ENCODE data around the gene GRK5. TPM values are rescaled to one million over a fixed set of nuclear protein-coding genes. Genes with fewer than 3 reads are reported as not detected.
A peak's percentile ranks its signal among the peaks of the same experiment; 100 is the strongest.

Gene GRK5
- total and polyA plus RNA-seq, 3 experiments from 2014 or later, result 7.7 to 13.8 (median 13.6) TPM

GRCh38 chr10:119316002-119316358 is 108.6 kb downstream of the GRK5 start:
- POLR2A ChIA-PET, result interaction anchor here (1.2 kb wide), 1 partner anchor 10 kb away, joined by 4 read pairs; no protein-coding TSS in a partner anchor
- Histone ChIP-seq H3K27me3 (ENCODE audit: insufficient read depth, low read length, poor library complexity, severe bottlenecking) (no peaks in the 10 kb centered on the region), H3K4me1 (ENCODE audit: insufficient read depth, low read length) (peaks cover 37% of the 10 kb centered on the region), H3K36me3 (ENCODE audit: insufficient read depth, low read length) (no peaks in the 10 kb centered on the region), H3K9me3 (ENCODE audit: low read length) (no peaks in the 10 kb centered on the region), H3K4me3 (ENCODE audit: low read length) (no peak overlapping the region), H3K27ac (ENCODE audit: low read depth, low read length) (no peak overlapping the region)
- Mint-ChIP-seq H3K27me3 (peaks cover 0 to 2% of the 10 kb centered on the region in 2 donors), H3K27ac (peak overlapping the region in 5 of 8 donors; percentile 19 to 84 (median 52)), H3K36me3 (peaks cover 0 to 3% (median 2%) of the 10 kb centered on the region in 3 donors), H3K4me3 (peak overlapping the region in 2 of 7 donors; percentile 12 to 49), H3K4me1 (peaks cover 36 to 67% (median 41%) of the 10 kb centered on the region in 3 donors), H3K9me3 (peaks cover 0 to 2% (median 0%) of the 10 kb centered on the region in 5 donors)
- CTCF ChIA-PET, result interaction anchor here (1.5 to 2.2 kb wide), 2 partner anchors 10 to 48 kb away, joined by 4 to 7 read pairs; no protein-coding TSS in a partner anchor
- no peak for DNase-seq

- H3K4me3 ChIP-seq (ENCODE audit: low read length), result no peak overlapping the region
- ChIA-PET POLR2A (no interaction called here), CTCF (interaction anchor here (2.2 kb wide), 1 partner anchor 11 kb away, joined by 7 read pairs; no protein-coding TSS in a partner anchor)
Observed at GRCh38 chr10:119316729-119317097, 109.3 kb downstream of the GRK5 start.

GRCh38 chr10:119318411-119319160 is 111.2 kb downstream of the GRK5 start:
- H3K4me1 ChIP-seq (ENCODE audit: insufficient read depth, low read length), result peaks cover 26% of the 10 kb centered on the region
- H3K4me3 ChIP-seq (ENCODE audit: low read length), result no peak overlapping the region
- no peaks in the 10 kb centered on the region for H3K27me3 Mint-ChIP-seq
- ChIA-PET CTCF (no interaction called here), POLR2A (no interaction called here)
- H3K9me3 ChIP-seq (ENCODE audit: low read length), result no peaks in the 10 kb centered on the region
- no peaks in the 10 kb centered on the region for H3K27me3 ChIP-seq (ENCODE audit: insufficient read depth, low read length, poor library complexity, severe bottlenecking)
- H3K36me3 Mint-ChIP-seq, result peaks cover 0 to 5% (median 2%) of the 10 kb centered on the region in 3 donors
- H3K4me3 Mint-ChIP-seq, result no peak overlapping the region
- no peak overlapping the region for H3K27ac ChIP-seq (ENCODE audit: low read depth, low read length)
- H3K9me3 Mint-ChIP-seq, result no peaks in the 10 kb centered on the region
- H3K4me1 Mint-ChIP-seq, result peaks cover 24 to 66% (median 38%) of the 10 kb centered on the region in 3 donors
- no peaks in the 10 kb centered on the region for H3K36me3 ChIP-seq (ENCODE audit: insufficient read depth, low read length)
- no peak overlapping the region for H3K27ac Mint-ChIP-seq
- DNase-seq, result no peak

More at GRCh38 chr10:119316729-119317097, 109.3 kb downstream of the GRK5 start:
- Histone ChIP-seq H3K36me3 (ENCODE audit: insufficient read depth, low read length) (no peaks in the 10 kb centered on the region), H3K9me3 (ENCODE audit: low read length) (no peaks in the 10 kb centered on the region), H3K27ac (ENCODE audit: low read depth, low read length) (no peak overlapping the region), H3K27me3 (ENCODE audit: insufficient read depth, low read length, poor library complexity, severe bottlenecking) (no peaks in the 10 kb centered on the region), H3K4me1 (ENCODE audit: insufficient read depth, low read length) (peaks cover 37% of the 10 kb centered on the region)
- Mint-ChIP-seq H3K4me1 (peaks cover 36 to 71% (median 46%) of the 10 kb centered on the region in 3 donors), H3K4me3 (no peak overlapping the region), H3K9me3 (peaks cover 0 to 2% (median 0%) of the 10 kb centered on the region in 5 donors), H3K36me3 (peaks cover 0 to 6% (median 2%) of the 10 kb centered on the region in 3 donors), H3K27ac (no peak overlapping the region), H3K27me3 (peaks cover 0 to 2% of the 10 kb centered on the region in 2 donors)
- DNase-seq, result no peak

GRCh38 chr10:119319161-119319919 is 112.0 kb downstream of the GRK5 start:
- POLR2A ChIA-PET, result no interaction called here
- peaks cover 0 to 5% (median 2%) of the 10 kb centered on the region in 3 donors for H3K36me3 Mint-ChIP-seq

GRCh38 chr10:119319920-119320258 is 112.5 kb downstream of the GRK5 start:
- CTCF ChIA-PET, result interaction anchor here (1.5 kb wide), 1 partner anchor 27 kb away, joined by 3 read pairs; no protein-coding TSS in a partner anchor
- H3K9me3 Mint-ChIP-seq, result no peaks in the 10 kb centered on the region
- H3K4me1 Mint-ChIP-seq, result peaks cover 24 to 58% (median 31%) of the 10 kb centered on the region in 3 donors

More at GRCh38 chr10:119319161-119319919, 112.0 kb downstream of the GRK5 start:
- no peak overlapping the region for H3K27ac Mint-ChIP-seq
- H3K27me3 ChIP-seq (ENCODE audit: insufficient read depth, low read length, poor library complexity, severe bottlenecking), result no peaks in the 10 kb centered on the region
- no peak overlapping the region for H3K4me3 Mint-ChIP-seq
- no peak overlapping the region for H3K27ac ChIP-seq (ENCODE audit: low read depth, low read length)
- H3K36me3 ChIP-seq (ENCODE audit: insufficient read depth, low read length), result no peaks in the 10 kb centered on the region
- H3K4me1 ChIP-seq (ENCODE audit: insufficient read depth, low read length), result peaks cover 19% of the 10 kb centered on the region
- peaks cover 21 to 59% (median 31%) of the 10 kb centered on the region in 3 donors for H3K4me1 Mint-ChIP-seq
- no peak for DNase-seq
- H3K9me3 ChIP-seq (ENCODE audit: low read length), result no peaks in the 10 kb centered on the region
- CTCF ChIA-PET, result no interaction called here
- H3K27me3 Mint-ChIP-seq, result no peaks in the 10 kb centered on the region
- no peaks in the 10 kb centered on the region for H3K9me3 Mint-ChIP-seq
- H3K4me3 ChIP-seq (ENCODE audit: low read length), result no peak overlapping the region

GRCh38 chr10:119320981-119321380 is 113.6 kb downstream of the GRK5 start:
- Histone ChIP-seq H3K36me3 (ENCODE audit: insufficient read depth, low read length) (no peaks in the 10 kb centered on the region), H3K4me1 (ENCODE audit: insufficient read depth, low read length) (peaks cover 3% of the 10 kb centered on the region), H3K4me3 (ENCODE audit: low read length) (no peak overlapping the region), H3K27me3 (ENCODE audit: insufficient read depth, low read length, poor library complexity, severe bottlenecking) (no peaks in the 10 kb centered on the region), H3K27ac (ENCODE audit: low read depth, low read length) (no peak overlapping the region), H3K9me3 (ENCODE audit: low read length) (no peaks in the 10 kb centered on the region)
- H3K4me1 Mint-ChIP-seq, result peaks cover 13 to 47% (median 20%) of the 10 kb centered on the region in 3 donors
- peaks cover 0 to 8% (median 5%) of the 10 kb centered on the region in 3 donors for H3K36me3 Mint-ChIP-seq
- H3K9me3 Mint-ChIP-seq, result no peaks in the 10 kb centered on the region
- ChIA-PET POLR2A (no interaction called here), CTCF (interaction anchor here (1.2 to 1.5 kb wide), 2 partner anchors 26 to 98 kb away, joined by 3 read pairs; no protein-coding TSS in a partner anchor)
- H3K27ac Mint-ChIP-seq, result peak overlapping the region in 1 of 8 donors; percentile 3
- no peaks in the 10 kb centered on the region for H3K27me3 Mint-ChIP-seq
- no peak for DNase-seq
- no peak overlapping the region for H3K4me3 Mint-ChIP-seq

More at GRCh38 chr10:119319920-119320258, 112.5 kb downstream of the GRK5 start:
- Histone ChIP-seq H3K36me3 (ENCODE audit: insufficient read depth, low read length) (no peaks in the 10 kb centered on the region), H3K27me3 (ENCODE audit: insufficient read depth, low read length, poor library complexity, severe bottlenecking) (no peaks in the 10 kb centered on the region), H3K4me1 (ENCODE audit: insufficient read depth, low read length) (peaks cover 13% of the 10 kb centered on the region), H3K27ac (ENCODE audit: low read depth, low read length) (no peak overlapping the region), H3K4me3 (ENCODE audit: low read length) (no peak overlapping the region), H3K9me3 (ENCODE audit: low read length) (no peaks in the 10 kb centered on the region)
- no peak overlapping the region for H3K4me3 Mint-ChIP-seq
- peaks cover 0 to 5% (median 5%) of the 10 kb centered on the region in 3 donors for H3K36me3 Mint-ChIP-seq
- POLR2A ChIA-PET, result no interaction called here
- no peaks in the 10 kb centered on the region for H3K27me3 Mint-ChIP-seq
- DNase-seq, result no peak
- H3K27ac Mint-ChIP-seq, result no peak overlapping the region

GRCh38 chr10:119323085-119324016 is 116.0 kb downstream of the GRK5 start:
- no peak overlapping the region for H3K4me3 Mint-ChIP-seq
- POLR2A ChIA-PET, result no interaction called here

More at GRCh38 chr10:119323085-119324016, 116.0 kb downstream of the GRK5 start:
- Histone ChIP-seq H3K4me1 (ENCODE audit: insufficient read depth, low read length) (no peaks in the 10 kb centered on the region), H3K27ac (ENCODE audit: low read depth, low read length) (no peak overlapping the region), H3K4me3 (ENCODE audit: low read length) (no peak overlapping the region), H3K36me3 (ENCODE audit: insufficient read depth, low read length) (no peaks in the 10 kb centered on the region), H3K9me3 (ENCODE audit: low read length) (no peaks in the 10 kb centered on the region), H3K27me3 (ENCODE audit: insufficient read depth, low read length, poor library complexity, severe bottlenecking) (no peaks in the 10 kb centered on the region)
- Mint-ChIP-seq H3K27ac (peak overlapping the region in 3 of 8 donors; percentile 37 to 63 (median 59)), H3K27me3 (no peaks in the 10 kb centered on the region), H3K4me1 (peaks cover 11 to 32% (median 16%) of the 10 kb centered on the region in 3 donors), H3K9me3 (no peaks in the 10 kb centered on the region), H3K36me3 (peaks cover 0 to 22% (median 5%) of the 10 kb centered on the region in 3 donors)
- DNase-seq, result no peak
- CTCF ChIA-PET, result interaction anchor here (1.1 to 1.5 kb wide), 2 partner anchors 17 to 117 kb away, joined by 3 to 5 read pairs; no protein-coding TSS in a partner anchor

Measured in CD8-positive, alpha-beta memory T cell (primary cell).